ENCODE measurements around the gene GABARAPL2.
"Not testable (repeated sequence)": the region's sequence is repeated elsewhere in the genome, so short reads cannot be mapped to it uniquely, and the experiment has no call there.

Gene GABARAPL2

GRCh38 chr16:75541236-75541635 is 24.9 kb upstream of the GABARAPL2 start:
- Histone ChIP-seq H3K4me3 (ENCODE audit: severe bottlenecking) (no peak overlapping the region), H3K27me3 (ENCODE audit: insufficient read depth, poor library complexity, severe bottlenecking) (no peaks in the 10 kb centered on the region), H3K36me3 (ENCODE audit: low read depth) (peaks cover 18% of the 10 kb centered on the region), H3K9me3 (ENCODE audit: severe bottlenecking) (peaks cover 2% of the 10 kb centered on the region), H3K4me1 (ENCODE audit: insufficient read depth, poor library complexity, severe bottlenecking) (no peaks in the 10 kb centered on the region), H3K27ac (ENCODE audit: poor library complexity, severe bottlenecking) (no peak overlapping the region)
- ATAC-seq (ENCODE audit: low read depth) (no peak), DNase-seq (ENCODE audit: low spot score) (no peak)
- TF ChIP-seq CTCF (IDR thresholded peaks at IDR 0.05; ENCODE audit: poor library complexity, severe bottlenecking): no peak

GRCh38 chr16:75542462-75542861 is 23.7 kb upstream of the GABARAPL2 start:
- not testable (repeated sequence) for DNase-seq (ENCODE audit: low spot score); H3K27me3 ChIP-seq (ENCODE audit: insufficient read depth, poor library complexity, severe bottlenecking); ATAC-seq (ENCODE audit: low read depth); H3K4me1 ChIP-seq (ENCODE audit: insufficient read depth, poor library complexity, severe bottlenecking); H3K4me3 ChIP-seq (ENCODE audit: severe bottlenecking); H3K9me3 ChIP-seq (ENCODE audit: severe bottlenecking); H3K27ac ChIP-seq (ENCODE audit: poor library complexity, severe bottlenecking)
- peaks cover 18% of the 10 kb centered on the region for H3K36me3 ChIP-seq (ENCODE audit: low read depth)

DNA sequence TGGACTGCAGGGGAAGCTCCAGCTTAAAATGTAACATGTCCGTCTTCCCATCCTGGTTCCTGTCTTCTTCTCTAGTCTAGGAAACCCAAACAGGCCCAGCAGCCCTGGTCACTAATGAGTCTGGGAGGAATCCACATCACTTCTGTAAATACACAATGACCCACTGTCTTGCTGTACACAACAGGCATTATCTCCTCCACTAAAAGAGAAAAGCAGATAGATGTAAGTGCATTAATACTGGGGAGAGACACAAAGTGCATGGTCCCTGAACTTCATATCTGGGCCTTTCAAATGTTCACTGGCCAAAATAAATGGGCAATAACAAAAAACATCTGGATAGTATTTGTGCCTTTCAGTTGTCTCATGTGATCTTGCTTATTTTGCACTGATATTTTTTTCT is 20.3 kb upstream of the GABARAPL2 start:
- H3K27me3 ChIP-seq (ENCODE audit: insufficient read depth, poor library complexity, severe bottlenecking); H3K4me3 ChIP-seq (ENCODE audit: severe bottlenecking); ATAC-seq (ENCODE audit: low read depth); H3K4me1 ChIP-seq (ENCODE audit: insufficient read depth, poor library complexity, severe bottlenecking); DNase-seq (ENCODE audit: low spot score); H3K9me3 ChIP-seq (ENCODE audit: severe bottlenecking); H3K27ac ChIP-seq (ENCODE audit: poor library complexity, severe bottlenecking): not testable (repeated sequence)
- H3K36me3 ChIP-seq (ENCODE audit: low read depth): peaks cover 15% of the 10 kb centered on the region

DNA sequence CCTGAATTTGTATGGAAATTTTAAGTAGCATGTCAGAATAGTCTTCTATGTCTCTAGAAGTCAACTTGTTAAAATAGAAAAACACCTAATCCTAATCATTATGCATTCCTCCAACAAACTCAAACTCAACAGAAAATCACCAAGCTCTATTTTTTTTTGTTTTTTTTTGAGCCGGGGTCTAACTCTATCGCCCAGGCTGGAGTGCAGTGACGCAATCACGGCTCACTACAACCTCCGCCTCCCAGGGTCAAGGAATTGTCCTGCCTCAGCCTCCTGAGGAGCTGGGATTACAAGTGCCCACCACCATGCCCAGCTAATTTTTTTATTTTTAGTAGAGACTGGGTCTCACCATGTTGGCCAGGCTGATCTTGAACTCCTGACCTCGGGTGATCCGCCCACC is 19.9 kb upstream of the GABARAPL2 start:
- TF ChIP-seq CTCF (IDR thresholded peaks at IDR 0.05; ENCODE audit: poor library complexity, severe bottlenecking): no peak
- DNase-seq (ENCODE audit: low spot score) (no peak), ATAC-seq (ENCODE audit: low read depth) (no peak)
- Histone ChIP-seq H3K36me3 (ENCODE audit: low read depth) (peaks cover 14% of the 10 kb centered on the region), H3K27ac (ENCODE audit: poor library complexity, severe bottlenecking) (no peak overlapping the region), H3K4me1 (ENCODE audit: insufficient read depth, poor library complexity, severe bottlenecking) (no peaks in the 10 kb centered on the region), H3K9me3 (ENCODE audit: severe bottlenecking) (peaks cover 2% of the 10 kb centered on the region), H3K4me3 (ENCODE audit: severe bottlenecking) (no peak overlapping the region), H3K27me3 (ENCODE audit: insufficient read depth, poor library complexity, severe bottlenecking) (no peaks in the 10 kb centered on the region)

DNA sequence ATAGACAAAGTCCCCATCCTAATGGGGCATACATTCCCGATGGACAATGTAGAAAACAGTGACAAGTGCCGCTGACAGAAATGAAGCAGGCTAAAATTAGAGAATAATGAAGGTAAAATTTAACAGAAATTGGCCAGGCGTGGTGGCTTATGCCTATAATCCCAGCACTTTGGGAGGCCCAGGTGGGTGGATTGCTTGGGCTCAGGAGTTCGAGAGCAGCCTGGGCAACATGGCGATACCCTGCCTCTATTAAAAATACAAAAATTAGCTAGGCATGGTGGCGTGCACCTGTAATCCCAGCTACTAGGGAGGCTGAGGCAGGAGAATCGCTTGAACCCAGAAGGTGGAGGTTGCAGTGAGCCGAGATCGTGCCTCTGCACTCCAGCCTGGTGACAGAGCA is 17.7 kb upstream of the GABARAPL2 start:
- not testable (repeated sequence) for H3K4me1 ChIP-seq (ENCODE audit: insufficient read depth, poor library complexity, severe bottlenecking); H3K4me3 ChIP-seq (ENCODE audit: severe bottlenecking); H3K27me3 ChIP-seq (ENCODE audit: insufficient read depth, poor library complexity, severe bottlenecking); H3K36me3 ChIP-seq (ENCODE audit: low read depth); H3K27ac ChIP-seq (ENCODE audit: poor library complexity, severe bottlenecking); H3K9me3 ChIP-seq (ENCODE audit: severe bottlenecking); ATAC-seq (ENCODE audit: low read depth); DNase-seq (ENCODE audit: low spot score)

DNA sequence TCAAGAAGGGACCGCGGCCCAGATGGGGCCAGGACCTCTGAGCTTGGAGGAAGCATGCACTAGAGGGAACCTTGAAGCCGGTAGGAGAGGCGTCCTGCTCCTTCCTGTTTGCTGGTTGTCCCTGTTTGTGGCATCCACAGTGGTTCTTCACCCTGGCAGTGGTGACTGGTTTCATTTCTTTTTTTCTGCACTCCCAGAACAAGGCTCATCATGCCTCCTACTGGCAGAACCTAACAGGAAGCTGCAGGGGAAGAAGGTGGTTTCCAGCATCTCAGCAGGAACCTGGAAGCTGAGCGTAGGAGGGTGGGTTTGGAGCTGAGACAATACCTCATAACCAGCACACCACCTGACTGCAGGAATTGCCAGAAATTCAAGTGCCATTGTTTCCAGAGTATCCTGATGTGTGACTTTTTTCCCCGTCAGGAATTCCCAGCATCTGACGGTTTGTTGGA is 15.9 kb upstream of the GABARAPL2 start:
- H3K4me1 ChIP-seq (ENCODE audit: insufficient read depth, poor library complexity, severe bottlenecking): peaks cover 4% of the 10 kb centered on the region
- no peaks in the 10 kb centered on the region for H3K9me3 ChIP-seq (ENCODE audit: severe bottlenecking)
- no peak for ATAC-seq (ENCODE audit: low read depth)
- TF ChIP-seq CTCF (IDR thresholded peaks at IDR 0.05; ENCODE audit: poor library complexity, severe bottlenecking): no peak
- H3K27ac ChIP-seq (ENCODE audit: poor library complexity, severe bottlenecking): no peak overlapping the region
- DNase-seq (ENCODE audit: low spot score): no peak
- no peak overlapping the region for H3K4me3 ChIP-seq (ENCODE audit: severe bottlenecking)
- no peaks in the 10 kb centered on the region for H3K36me3 ChIP-seq (ENCODE audit: low read depth)
- no peaks in the 10 kb centered on the region for H3K27me3 ChIP-seq (ENCODE audit: insufficient read depth, poor library complexity, severe bottlenecking)

All from RWPE2 (cell line).